ENCODE data around the gene ZFP36L2. TPM values are rescaled to one million over a fixed set of nuclear protein-coding genes. Genes with fewer than 3 reads are reported as not detected.

The ZFP36L2 gene
- total RNA-seq, 2 donors from 2014 or later: 77.1 to 114 TPM

DNA sequence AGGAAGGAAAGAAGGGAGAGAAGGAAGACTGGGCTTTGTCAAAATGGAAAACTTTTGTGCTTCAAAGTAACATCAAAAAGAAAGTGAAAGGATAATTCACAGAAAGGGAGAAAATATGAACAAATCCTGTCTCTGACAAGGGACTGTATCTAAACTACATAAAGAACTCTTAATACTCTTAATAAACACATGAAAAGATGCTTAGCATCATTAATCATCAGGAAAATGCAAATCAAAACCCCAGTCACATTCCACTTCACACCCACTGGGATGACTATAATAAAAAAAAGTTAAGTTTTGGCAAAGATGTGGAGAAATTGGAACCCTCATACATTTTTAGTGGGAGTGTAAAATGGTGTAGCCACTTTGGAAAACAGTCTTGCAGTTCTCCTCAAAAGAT lies 11.8 kb upstream of the ZFP36L2 start:
- no peaks in the 10 kb centered on the region for H3K4me1 ChIP-seq (ENCODE audit: control insufficient read depth, insufficient read depth, low read length)
- TF ChIP-seq, protein P1, sequence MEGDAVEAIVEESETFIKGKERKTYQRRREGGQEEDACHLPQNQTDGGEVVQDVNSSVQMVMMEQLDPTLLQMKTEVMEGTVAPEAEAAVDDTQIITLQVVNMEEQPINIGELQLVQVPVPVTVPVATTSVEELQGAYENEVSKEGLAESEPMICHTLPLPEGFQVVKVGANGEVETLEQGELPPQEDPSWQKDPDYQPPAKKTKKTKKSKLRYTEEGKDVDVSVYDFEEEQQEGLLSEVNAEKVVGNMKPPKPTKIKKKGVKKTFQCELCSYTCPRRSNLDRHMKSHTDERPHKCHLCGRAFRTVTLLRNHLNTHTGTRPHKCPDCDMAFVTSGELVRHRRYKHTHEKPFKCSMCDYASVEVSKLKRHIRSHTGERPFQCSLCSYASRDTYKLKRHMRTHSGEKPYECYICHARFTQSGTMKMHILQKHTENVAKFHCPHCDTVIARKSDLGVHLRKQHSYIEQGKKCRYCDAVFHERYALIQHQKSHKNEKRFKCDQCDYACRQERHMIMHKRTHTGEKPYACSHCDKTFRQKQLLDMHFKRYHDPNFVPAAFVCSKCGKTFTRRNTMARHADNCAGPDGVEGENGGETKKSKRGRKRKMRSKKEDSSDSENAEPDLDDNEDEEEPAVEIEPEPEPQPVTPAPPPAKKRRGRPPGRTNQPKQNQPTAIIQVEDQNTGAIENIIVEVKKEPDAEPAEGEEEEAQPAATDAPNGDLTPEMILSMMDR (conservative IDR thresholded peaks at IDR 0.05): no peak
- no peaks in the 10 kb centered on the region for H3K27me3 ChIP-seq (ENCODE audit: control insufficient read depth, insufficient read depth, low read length, poor library complexity, severe bottlenecking)
- Mint-ChIP-seq H3K27ac (no peak overlapping the region), H3K9me3 (no peaks in the 10 kb centered on the region), H3K36me3 (ENCODE audit: low read depth) (peaks cover 3% of the 10 kb centered on the region), H3K4me1 (no peaks in the 10 kb centered on the region), H3K4me3 (no peak overlapping the region), H3K27me3 (ENCODE audit: insufficient read depth) (no peaks in the 10 kb centered on the region)
- no peak overlapping the region for H3K27ac ChIP-seq (ENCODE audit: low read depth, low read length)
- no peak overlapping the region for H3K9ac ChIP-seq (ENCODE audit: extremely low read depth, low read length, poor library complexity, severe bottlenecking)
- H3K9me3 ChIP-seq (ENCODE audit: control insufficient read depth, low read length): no peaks in the 10 kb centered on the region
- no peaks in the 10 kb centered on the region for H3K36me3 ChIP-seq (ENCODE audit: control insufficient read depth, insufficient read depth, low read length)
- H3K4me3 ChIP-seq (ENCODE audit: low read length): no peak overlapping the region
- DNase-seq: no peak

DNA sequence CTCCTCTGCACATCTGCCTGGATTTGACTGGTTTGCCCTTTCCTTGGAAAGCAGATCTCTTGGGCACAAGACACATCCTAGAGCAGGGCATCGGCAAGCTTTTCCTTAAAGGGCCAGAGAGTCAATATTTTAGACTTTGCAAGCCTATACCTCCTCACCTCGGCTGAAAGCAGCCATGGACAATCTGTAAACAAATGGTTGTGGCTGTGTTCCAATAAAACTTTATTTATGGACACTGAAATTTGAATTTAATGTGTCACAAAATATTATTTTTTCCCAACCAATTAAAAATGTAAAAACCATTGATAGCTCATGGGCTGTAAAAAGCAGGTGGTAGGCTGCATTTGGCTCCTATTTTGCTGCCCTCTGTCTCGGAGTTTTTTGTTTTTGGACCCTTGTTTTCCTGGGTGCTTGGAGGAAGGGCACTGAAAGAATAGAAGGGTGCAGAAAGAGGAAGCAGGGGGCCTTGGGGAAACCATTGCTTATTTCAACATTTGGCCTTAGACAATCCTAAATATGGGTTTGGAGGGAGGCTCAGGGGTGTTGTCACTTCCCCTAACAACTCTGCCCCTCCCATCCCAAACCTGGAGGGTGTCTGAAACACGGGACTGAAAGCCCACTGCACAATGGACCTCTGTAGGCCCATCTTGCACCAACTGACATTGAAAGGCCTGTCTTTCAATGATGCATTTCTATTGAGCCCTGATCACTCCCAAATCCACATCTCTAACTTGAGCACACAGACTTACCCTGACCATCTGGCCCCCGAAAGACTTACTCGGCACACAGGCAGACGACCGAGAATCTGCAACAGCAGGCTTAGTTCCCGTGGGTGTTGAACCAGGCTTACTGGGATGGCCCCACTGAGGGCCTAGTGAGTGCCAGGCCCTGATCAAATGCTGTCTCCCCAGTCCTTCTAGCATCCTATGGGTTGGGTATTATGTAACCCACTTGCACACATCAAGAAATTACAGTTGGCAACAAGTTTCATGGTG lies 7.1 kb upstream of the ZFP36L2 start:
- Histone ChIP-seq H3K27me3 (ENCODE audit: control insufficient read depth, insufficient read depth, low read length, poor library complexity, severe bottlenecking) (no peaks in the 10 kb centered on the region), H3K36me3 (ENCODE audit: control insufficient read depth, insufficient read depth, low read length) (peaks cover 4% of the 10 kb centered on the region), H3K27ac (ENCODE audit: low read depth, low read length) (no peak overlapping the region), H3K4me3 (ENCODE audit: low read length) (no peak overlapping the region), H3K4me1 (ENCODE audit: control insufficient read depth, insufficient read depth, low read length) (peaks cover 3% of the 10 kb centered on the region), H3K9me3 (ENCODE audit: control insufficient read depth, low read length) (no peaks in the 10 kb centered on the region), H3K9ac (ENCODE audit: extremely low read depth, low read length, poor library complexity, severe bottlenecking) (no peak overlapping the region)
- Mint-ChIP-seq H3K4me1 (peaks cover 18% of the 10 kb centered on the region), H3K27ac (no peak overlapping the region), H3K27me3 (ENCODE audit: insufficient read depth) (no peaks in the 10 kb centered on the region), H3K9me3 (no peaks in the 10 kb centered on the region), H3K36me3 (ENCODE audit: low read depth) (peaks cover 12% of the 10 kb centered on the region), H3K4me3 (no peak overlapping the region)
- DNase-seq: no peak
- 92 to 95% methylated on average over 3 to 9 of the region's 9 CpGs for WGBS, 2 experiments (ENCODE audit: insufficient coverage in 1 of 2, insufficient read length in 1 of 2)
- TF ChIP-seq, protein P1 (conservative IDR thresholded peaks at IDR 0.05): no peak

DNA sequence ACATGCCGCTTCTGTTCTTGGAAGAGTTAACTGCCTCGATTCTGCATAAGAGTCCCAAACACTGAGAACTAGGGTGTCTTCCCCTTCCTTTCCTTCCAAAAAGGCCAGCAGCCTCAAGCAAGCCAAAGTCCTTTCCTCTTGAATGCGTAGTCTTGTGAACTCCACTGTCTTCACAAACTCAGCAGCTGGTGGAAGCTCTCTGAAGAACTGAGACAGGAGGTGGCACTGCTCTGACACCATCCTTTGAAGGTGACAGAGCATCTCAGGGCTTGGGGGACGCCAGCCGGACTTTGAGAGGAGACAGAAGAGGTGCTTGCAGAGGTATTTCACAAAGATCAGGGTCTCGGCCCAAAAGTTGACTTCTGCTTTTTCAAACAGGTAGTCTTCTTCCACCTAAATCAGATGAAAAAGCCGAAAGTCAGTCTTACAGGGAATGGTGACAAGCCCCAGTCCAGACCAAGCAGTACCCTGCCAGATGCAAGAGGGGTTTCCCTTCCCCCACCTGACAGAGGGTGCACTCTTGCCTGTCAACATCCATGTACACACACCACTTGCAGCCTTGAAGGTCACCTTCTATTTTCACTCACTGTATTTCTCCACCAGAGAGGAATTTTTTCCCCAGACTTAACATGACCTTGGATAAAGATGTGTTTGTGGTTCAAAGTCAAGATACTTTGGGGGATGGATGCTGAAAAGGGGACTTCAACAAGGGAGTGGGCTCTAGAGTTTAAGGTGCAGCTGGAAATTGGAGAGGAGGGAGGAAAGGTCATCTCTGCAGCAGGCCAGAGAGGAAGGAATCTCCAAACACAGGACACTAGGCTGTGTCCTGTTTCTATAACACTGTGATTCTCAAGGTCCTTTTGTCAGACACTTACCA lies 4.8 kb upstream of the ZFP36L2 start:
- DNase-seq: no peak
- H3K27me3 ChIP-seq (ENCODE audit: control insufficient read depth, insufficient read depth, low read length, poor library complexity, severe bottlenecking): no peaks in the 10 kb centered on the region
- no peaks in the 10 kb centered on the region for H3K9me3 Mint-ChIP-seq
- peaks cover 21% of the 10 kb centered on the region for H3K4me1 Mint-ChIP-seq
- H3K27me3 Mint-ChIP-seq (ENCODE audit: insufficient read depth): no peaks in the 10 kb centered on the region
- 89 to 93% methylated on average over 6 to 7 of the region's 7 CpGs for WGBS, 2 experiments (ENCODE audit: insufficient coverage in 1 of 2, insufficient read length in 1 of 2)
- peaks cover 10% of the 10 kb centered on the region for H3K36me3 Mint-ChIP-seq (ENCODE audit: low read depth)
- H3K4me1 ChIP-seq (ENCODE audit: control insufficient read depth, insufficient read depth, low read length): peaks cover 12% of the 10 kb centered on the region
- H3K27ac Mint-ChIP-seq: no peak overlapping the region
- TF ChIP-seq, protein P1 (conservative IDR thresholded peaks at IDR 0.05): no peak
- no peak overlapping the region for H3K4me3 Mint-ChIP-seq
- no peak overlapping the region for H3K27ac ChIP-seq (ENCODE audit: low read depth, low read length)
- H3K9ac ChIP-seq (ENCODE audit: extremely low read depth, low read length, poor library complexity, severe bottlenecking): no peak overlapping the region
- H3K36me3 ChIP-seq (ENCODE audit: control insufficient read depth, insufficient read depth, low read length): peaks cover 4% of the 10 kb centered on the region
- no peak overlapping the region for H3K4me3 ChIP-seq (ENCODE audit: low read length)
- no peaks in the 10 kb centered on the region for H3K9me3 ChIP-seq (ENCODE audit: control insufficient read depth, low read length)
